Endothelial cell of umbilical vein (primary cell): ENCODE data around the gene TMEM129. TPM values are rescaled to one million over a fixed set of nuclear protein-coding genes. Genes with fewer than 3 reads are reported as not detected.

Experiments
- BruUV-seq: library from RNA; stranded (reverse); fragments of 400-500 nt; replicated peaks from 2 replicates; lab custom pipeline; 2021; lab: Mats Ljungman, UMichigan
- CTCF ChIA-PET: fragments of 300-600, 350-600 bp; sonication (Branson Sonifier 250); formaldehyde crosslinking; loops from one replicate; lab custom pipeline; 2021; ENCODE audit warnings: antibody characterized with exemption, inconsistent platforms; lab: Charles Lee
- POLR2A ChIA-PET: fragments of 300-600, 350-600 bp; sonication (Branson Sonifier 250); formaldehyde crosslinking; loops from one replicate; lab custom pipeline; 2021; ENCODE audit warnings: antibody characterized with exemption, inconsistent platforms; lab: Charles Lee
- DNase-seq: peaks from one replicate; pipeline ENCODE4 v3.0.0-alpha.2; 2011; ENCODE audit warnings: low read depth, low spot score
- FAIRE-seq: peaks from 2 replicates; lab custom pipeline; 2011; peaks lifted over from hg19 to GRCh38; lab: Jason Lieb, UNC
- H2AFZ ChIP-seq: 2 replicates; pipeline ENCODE4 v1.6.0; 2012; ENCODE audit warnings: low read depth, low read length, control low read depth, inconsistent platforms
- H3K27ac ChIP-seq: 2 replicates; pipeline ENCODE4 v1.5.1; 2011; ENCODE audit warnings: low read depth, mild to moderate bottlenecking, control low read depth, low read length, moderate library complexity; ENCODE audit not compliant: insufficient read depth
- H3K27me3 ChIP-seq, 2 experiments: 2 replicates each; pipeline versions ENCODE4 v1.6.0 to v1.6.1; 2011; ENCODE audit warnings: low read length in 2 of 2, mixed read lengths in 1 of 2; ENCODE audit not compliant: control insufficient read depth in 2 of 2, insufficient read depth in 2 of 2
- H3K36me3 ChIP-seq, 2 experiments: 2 replicates in 1 of 2; 3 replicates in 1 of 2; pipeline ENCODE4 v1.5.1; 2011; ENCODE audit warnings: low read length in 2 of 2, mild to moderate bottlenecking in 1 of 2, moderate library complexity in 1 of 2; ENCODE audit not compliant: control insufficient read depth in 2 of 2, insufficient read depth in 2 of 2; ENCODE audit errors: extremely low read depth in 1 of 2
- H3K4me1 ChIP-seq: 3 replicates; pipeline ENCODE4 v1.5.1; 2011; ENCODE audit warnings: mild to moderate bottlenecking, low read length; ENCODE audit not compliant: control insufficient read depth, insufficient read depth; ENCODE audit errors: extremely low read depth
- H3K4me2 ChIP-seq: 2 replicates; pipeline ENCODE4 v1.6.1; 2011; ENCODE audit warnings: low read length, control low read depth, mixed read lengths; ENCODE audit not compliant: insufficient read depth
- H3K4me3 ChIP-seq, 3 experiments: fragments of 200-600 bp in 1 of 3; sonication (generic), shearing (Covaris generic) in 1 of 3; replicated peaks in 1 of 3; 2 replicates each; pipeline ENCODE4 v1.5.1; 2011 to 2016; ENCODE audit warnings: control low read depth in 3 of 3, low read length in 3 of 3, mild to moderate bottlenecking in 2 of 3, inconsistent platforms in 1 of 3, low read depth in 1 of 3, moderate library complexity in 1 of 3; ENCODE audit not compliant: insufficient read depth in 1 of 3
- H3K79me2 ChIP-seq: 2 replicates; pipeline ENCODE4 v1.6.0; 2012; ENCODE audit warnings: low read length, inconsistent platforms; ENCODE audit not compliant: control insufficient read depth, insufficient read depth
- H3K9ac ChIP-seq: replicated peaks from 2 replicates; pipeline ENCODE3; 2011; ENCODE audit warnings: low read length, control low read depth; ENCODE audit not compliant: insufficient read depth; ENCODE audit errors: extremely low read depth
- H3K9me1 ChIP-seq: replicated peaks from 3 replicates; pipeline ENCODE4 v1.6.0; 2011; ENCODE audit warnings: mild to moderate bottlenecking, low read length; ENCODE audit not compliant: control insufficient read depth, insufficient read depth; ENCODE audit errors: extremely low read depth
- H3K9me3 ChIP-seq: replicated peaks from 2 replicates; pipeline ENCODE4 v1.5.1; 2012; ENCODE audit warnings: low read length, inconsistent platforms; ENCODE audit not compliant: control insufficient read depth, insufficient read depth
- H4K20me1 ChIP-seq: replicated peaks from 2 replicates; pipeline ENCODE3; 2011; ENCODE audit warnings: mild to moderate bottlenecking, low read length; ENCODE audit not compliant: control insufficient read depth, insufficient read depth; ENCODE audit errors: extremely low read depth
- GATA2 ChIP-seq: IDR thresholded peaks from 2 replicates; pipeline ENCODE4 v1.7.0; 2011; ENCODE audit warnings: low read depth, mild to moderate bottlenecking, moderate library complexity, mixed read lengths, low read length; ENCODE audit not compliant: insufficient read length, insufficient read depth
- POLR2A ChIP-seq: IDR thresholded peaks from 2 replicates; pipeline ENCODE4 v1.6.1; 2012; ENCODE audit warnings: low read depth, mild to moderate bottlenecking, control low read depth, low read length
- POLR2AphosphoS5 ChIP-seq: IDR thresholded peaks from 2 replicates; pipeline ENCODE4 v1.6.1; 2012; ENCODE audit warnings: low read depth, mild to moderate bottlenecking, control low read depth, low read length, moderate library complexity; ENCODE audit not compliant: insufficient read depth
- dilution Hi-C: fragments of 300-500 bp; cut with MboI; formaldehyde crosslinking; loops from one replicate; pipeline ENCODE4 v1.15.0; 2019; ENCODE audit warnings: low sequenced_read_pairs; ENCODE audit not compliant: extremely low pct_ligation_motif_present
- intact Hi-C: fragments of 100-400 bp; cut with micrococcal nuclease; formaldehyde crosslinking; loops from one replicate; pipeline ENCODE4 v1.10.0; 2022
- polyA plus RNA-seq, 4 experiments: library from polyadenylated mRNA; depleted of rRNA in 3 of 4; stranded (reverse) in 3 of 4; unstranded in 1 of 4; fragments of >200 nt; gene quantifications; 2 replicates each; pipeline versions ENCODE4 v1.2.1 to v1.2.3, GENCODE V29; 2011 to 2012; ENCODE audit warnings: missing spikeins in 1 of 4
- total RNA-seq: library from RNA; stranded (reverse); gene quantifications from 2 replicates; pipeline ENCODE4 v1.2.3, GENCODE V29; 2021

The TMEM129 gene
- total and polyA plus RNA-seq, 2 donors (not counting 3 experiments of a cell fraction or from before 2014, with no cell fraction given) = 23.2 to 33.2 TPM

DNA sequence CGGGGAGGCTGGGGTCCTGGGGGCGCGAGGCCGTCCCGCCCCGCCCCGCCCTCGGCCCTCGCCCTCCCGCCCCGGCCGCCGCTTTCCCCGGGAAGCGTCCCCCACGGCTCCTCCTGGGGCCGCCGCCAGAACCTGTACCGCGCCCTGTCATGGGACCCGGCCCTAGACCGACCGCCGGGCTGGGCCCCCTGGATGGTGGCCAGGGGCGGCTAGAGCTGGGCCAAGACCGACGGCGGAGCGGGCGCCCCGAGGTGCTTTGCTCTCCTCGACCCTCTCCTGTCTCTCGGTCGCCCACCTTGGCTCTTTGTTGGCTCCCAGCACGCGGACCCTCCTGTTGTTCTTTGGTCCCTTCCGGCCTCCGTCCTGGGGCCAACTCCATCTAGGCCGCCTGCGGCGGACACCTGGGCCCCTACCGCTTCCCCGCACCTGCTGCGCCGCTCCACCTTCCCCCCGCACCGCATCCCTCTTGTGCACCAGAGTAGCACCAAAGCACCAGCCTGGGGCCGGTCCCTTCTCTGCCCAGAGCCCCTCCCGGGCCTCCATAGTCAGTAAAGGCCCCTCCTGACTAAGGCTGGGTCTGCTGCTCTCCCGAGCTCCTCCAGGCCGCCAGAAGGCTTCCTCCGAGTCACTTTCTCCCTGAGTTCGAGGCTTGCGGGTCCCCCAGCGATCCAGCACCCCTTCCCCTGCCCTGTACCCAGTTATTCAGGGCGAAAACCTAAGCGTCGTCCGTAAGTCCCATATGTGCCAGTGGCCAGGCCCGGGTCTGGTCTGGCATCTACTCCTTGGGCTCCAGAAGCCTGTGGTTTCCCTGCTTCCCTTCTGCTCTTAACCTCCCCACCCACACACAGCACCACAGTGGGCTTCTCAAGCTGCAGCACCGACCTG is 785 bp upstream of the TMEM129 start:
- DNase-seq (no peak), FAIRE-seq (no peak)
- H3K9ac ChIP-seq = peak overlapping the region; percentile 58
- dilution Hi-C loops (no loop called here), intact Hi-C loops (loop anchor here (1.0 kb wide), 1 partner anchor 10 kb away; the partner anchor contains the start of gene SLBP)
- no peaks in the 10 kb centered on the region for H4K20me1 ChIP-seq
- H3K27me3 ChIP-seq = no peaks in the 10 kb centered on the region
- H3K4me1 ChIP-seq = peaks cover 27% of the 10 kb centered on the region
- H2AFZ ChIP-seq = no peak overlapping the region
- peak overlapping the region; percentile 10 for H3K27ac ChIP-seq
- no peaks in the 10 kb centered on the region for H3K9me1 ChIP-seq
- H3K4me3 ChIP-seq = peak overlapping the region; percentile 43 to 73 (median 68)
- no TSS peak for BruUV-seq
- ChIA-PET POLR2A (interaction anchor here (0.6 to 1.3 kb wide), 2 partner anchors 10 to 127 kb away, joined by 5 to 8 read pairs; partner anchors contain the start of gene SLBP), CTCF (interaction anchor here (0.9 to 12.0 kb wide), 4 partner anchors 10 to 59 kb away, joined by 3 to 347 read pairs (median 7); partner anchors contain the start of gene SLBP)
- H3K9me3 ChIP-seq = no peaks in the 10 kb centered on the region
- TF ChIP-seq GATA2 (no peak), POLR2AphosphoS5 (peak; percentile 21), POLR2A (peak; percentile 29)
- H3K4me2 ChIP-seq = peak overlapping the region; percentile 78
- peaks cover 67% of the 10 kb centered on the region for H3K79me2 ChIP-seq
- H3K36me3 ChIP-seq = peaks cover 2 to 17% of the 10 kb centered on the region in 2 experiments
